HG02610 (cell line): ENCODE results near the gene PACS1.
A peak's percentile ranks its signal among the peaks of the same experiment; 100 is the strongest.

Experiments used
- ATAC-seq: cut with Tn5 transposase; IDR thresholded peaks from one replicate; pipeline ENCODE4 v1.9.1; 2021; ENCODE audit warnings: mild to moderate bottlenecking, moderate library complexity; ENCODE audit not compliant: unreplicated experiment

PACS1 gene

DNA sequence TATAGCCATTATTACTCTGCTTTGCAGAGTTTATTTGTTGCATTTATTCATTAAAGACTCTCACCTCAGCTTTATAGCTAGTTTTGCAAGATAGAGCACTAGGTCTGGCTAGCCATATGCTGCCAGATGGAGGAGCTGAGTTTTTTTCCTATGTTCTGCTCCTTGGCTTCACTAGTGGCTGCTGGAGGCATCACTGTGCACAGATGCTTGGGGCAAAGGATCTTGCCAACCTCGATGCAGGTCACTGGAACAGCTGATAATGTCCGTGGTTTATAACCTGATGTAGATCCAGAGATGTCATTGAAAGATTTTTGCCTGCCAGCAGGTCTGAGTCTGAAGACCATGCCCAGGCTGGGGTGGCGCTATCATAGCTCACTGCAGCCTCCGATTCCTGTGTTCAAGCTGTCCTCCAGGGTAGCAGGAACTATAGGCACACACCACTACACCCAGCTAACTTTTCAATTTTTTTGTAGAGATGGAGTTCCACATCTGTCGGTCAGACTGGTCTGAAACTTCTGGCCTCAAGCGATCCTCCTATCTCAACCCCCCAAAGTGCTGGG lies 63.2 kb downstream of the PACS1 start:
- ATAC-seq, result no peak

DNA sequence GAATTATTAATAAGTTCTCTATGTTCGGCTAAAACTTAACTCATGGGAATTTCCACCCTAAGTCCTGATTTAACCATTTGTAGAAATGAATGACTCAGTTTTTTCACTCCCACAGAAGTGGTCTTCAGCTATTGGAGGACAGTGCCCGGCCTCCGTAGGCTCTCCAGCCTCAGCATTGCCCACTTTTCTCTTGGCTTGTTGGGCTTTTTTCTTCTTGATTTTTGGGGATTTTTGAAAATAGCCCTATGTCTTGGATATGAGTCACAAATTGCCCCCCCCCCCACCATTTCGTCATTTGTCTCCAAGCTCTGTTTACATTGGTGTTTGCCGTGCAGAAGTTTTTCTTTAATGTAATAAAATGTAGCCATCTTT lies 66.7 kb downstream of the PACS1 start:
- ATAC-seq, result no peak

- no peak for ATAC-seq
Measured at GRCh38 chr11:66139817-66140404, 69.8 kb downstream of the PACS1 start.

DNA sequence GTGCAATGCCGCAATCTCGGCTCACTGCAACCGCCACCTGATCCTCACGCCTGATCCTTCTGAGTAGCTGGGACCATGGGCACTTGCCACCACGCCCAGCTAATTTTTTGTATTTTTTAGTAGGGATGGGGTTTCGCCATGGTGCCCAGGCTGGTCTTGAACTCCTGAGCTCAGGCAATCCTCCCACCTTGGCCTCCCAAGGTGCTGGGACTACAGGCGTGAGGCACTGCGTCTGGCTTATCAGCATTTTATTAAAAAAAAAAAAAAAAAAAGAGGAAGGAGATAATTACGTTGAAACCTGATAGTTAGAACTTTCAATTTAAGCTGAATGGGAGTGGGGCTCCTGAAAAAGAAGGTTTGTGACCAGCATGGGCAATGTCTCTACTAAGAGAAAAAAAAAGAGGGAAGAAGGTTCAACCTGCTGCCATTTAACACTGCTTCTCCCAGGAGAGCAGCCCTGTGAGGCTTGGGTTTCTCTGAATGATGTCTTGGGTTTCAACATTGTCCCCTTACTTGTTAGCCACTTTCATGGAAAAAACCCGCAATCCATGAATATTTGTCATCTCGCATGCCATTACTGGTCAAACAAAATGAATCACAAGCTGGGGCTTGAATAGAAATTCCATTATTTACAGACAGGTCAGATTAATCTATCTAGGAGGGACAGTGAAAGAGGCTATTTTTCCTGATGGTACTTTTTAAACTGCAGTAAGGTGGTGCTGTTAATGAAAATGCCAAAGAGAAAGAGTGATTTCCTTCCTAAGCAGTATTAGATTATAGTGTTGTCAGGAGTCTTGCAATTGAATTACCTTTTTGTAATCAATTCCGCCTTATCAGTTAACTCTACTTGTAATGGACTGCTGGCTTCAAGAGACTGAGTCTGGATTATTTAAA lies 72.5 kb downstream of the PACS1 start:
- no peak for ATAC-seq

DNA sequence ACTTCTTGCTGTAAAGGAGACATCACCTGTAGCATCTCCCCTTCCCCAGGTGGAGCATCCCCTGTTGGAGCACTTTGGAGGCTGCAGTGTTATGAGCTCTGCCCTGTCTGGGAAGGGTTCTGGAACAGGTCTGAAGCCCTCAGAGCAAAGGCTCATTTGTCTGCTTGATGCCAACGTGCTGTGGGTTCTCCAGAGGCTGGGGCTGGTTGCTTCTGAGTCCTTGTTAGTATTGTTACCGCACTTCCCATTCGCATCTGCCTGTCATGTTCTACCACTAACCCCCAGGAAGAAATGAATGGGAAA lies 73.1 kb downstream of the PACS1 start:
- no peak for ATAC-seq

DNA sequence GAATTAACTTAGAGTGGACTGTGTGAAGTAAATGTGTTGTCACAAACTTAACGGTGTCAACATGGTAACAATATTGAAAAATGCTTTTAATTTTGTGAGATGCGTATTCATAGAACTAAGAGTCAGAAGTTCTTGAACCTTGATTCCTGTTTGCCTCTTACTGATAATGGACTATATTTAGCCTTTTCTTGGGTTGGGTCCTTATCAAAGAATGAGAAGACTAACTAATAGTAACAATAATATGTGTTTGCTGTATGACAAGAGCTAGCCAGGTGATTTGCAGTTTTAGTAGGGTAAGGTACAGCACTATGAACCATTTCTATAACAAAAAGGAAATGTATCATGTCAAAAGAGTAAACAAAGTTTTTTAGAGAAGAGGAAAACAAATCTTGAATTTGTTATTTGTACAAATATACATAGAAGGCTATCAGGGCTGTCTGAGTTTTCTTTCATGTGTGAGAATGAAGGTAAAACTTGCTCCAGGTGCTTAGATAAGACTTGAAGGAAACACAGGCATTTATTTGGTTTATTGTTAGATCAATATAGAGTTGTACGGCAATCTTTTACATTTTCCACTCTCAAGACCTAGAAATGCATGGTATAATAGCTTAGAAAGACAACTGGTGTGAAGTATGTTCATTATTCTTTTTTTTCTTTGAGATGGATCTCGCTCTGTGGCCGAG lies 74.1 kb downstream of the PACS1 start:
- no peak for ATAC-seq

DNA sequence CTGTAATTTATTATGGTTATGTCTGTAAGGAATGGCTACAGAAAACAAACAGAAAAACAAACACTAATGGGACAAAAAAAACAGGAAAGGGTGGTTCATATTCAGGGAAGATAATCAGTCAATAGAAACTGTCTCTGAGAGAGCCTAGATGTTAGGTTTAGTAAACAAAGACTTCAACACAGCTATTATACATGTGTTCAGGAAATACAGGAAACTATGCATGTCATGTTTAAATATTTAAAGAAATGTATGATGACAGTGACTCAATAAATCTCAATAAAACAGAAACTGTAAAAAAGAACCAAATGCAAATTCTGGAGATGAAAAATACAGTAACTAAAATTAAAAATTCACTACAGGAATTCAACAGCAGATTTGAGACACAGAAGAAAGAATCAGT lies 76.0 kb downstream of the PACS1 start:
- ATAC-seq, result no peak

GRCh38 chr11:66146940-66147339 lies 76.9 kb downstream of the PACS1 start:
- no peak for ATAC-seq

- ATAC-seq, result no peak
Measured at GRCh38 chr11:66150140-66150539, 80.1 kb downstream of the PACS1 start.

DNA sequence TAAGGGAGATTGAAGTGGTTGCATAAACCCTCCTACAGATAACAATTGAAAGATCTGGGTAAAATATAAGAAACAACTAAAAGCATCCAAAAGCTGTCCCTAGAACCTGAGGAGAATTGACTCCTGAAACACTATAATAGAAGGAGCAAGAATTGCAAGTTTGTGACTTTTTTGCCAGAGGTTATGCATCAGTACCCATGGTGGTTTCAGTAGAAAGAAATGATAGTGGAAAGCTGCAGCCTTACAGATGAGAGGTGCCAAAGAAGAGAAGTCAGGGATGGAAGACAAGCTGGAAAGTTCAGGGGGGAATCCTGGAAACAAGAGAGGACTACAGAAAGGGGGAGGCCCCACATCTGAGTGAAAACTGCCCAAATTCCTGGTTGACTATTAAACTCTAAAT lies 80.7 kb downstream of the PACS1 start:
- ATAC-seq, result no peak

GRCh38 chr11:66151273-66151672 lies 81.2 kb downstream of the PACS1 start:
- ATAC-seq, result no peak

DNA sequence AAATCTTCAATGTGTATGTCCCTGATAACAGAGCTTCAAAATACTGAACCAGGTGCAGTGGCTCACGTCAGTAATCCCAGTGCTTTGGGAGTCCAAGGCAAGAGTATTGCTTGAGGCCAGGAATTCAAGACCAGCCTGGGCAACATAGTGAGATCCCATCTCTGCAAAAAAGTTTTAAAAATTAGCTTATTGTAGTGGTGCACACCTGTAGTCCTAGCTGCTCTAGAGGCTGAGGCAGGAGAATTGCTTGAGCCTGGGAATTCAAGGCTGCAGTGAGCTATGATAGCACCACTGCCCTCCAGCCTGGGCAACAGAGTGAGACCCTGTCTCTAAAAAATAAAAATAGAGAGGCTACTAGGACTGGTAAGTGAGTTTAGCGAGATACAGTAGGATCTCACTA lies 84.0 kb downstream of the PACS1 start:
- no peak for ATAC-seq

DNA sequence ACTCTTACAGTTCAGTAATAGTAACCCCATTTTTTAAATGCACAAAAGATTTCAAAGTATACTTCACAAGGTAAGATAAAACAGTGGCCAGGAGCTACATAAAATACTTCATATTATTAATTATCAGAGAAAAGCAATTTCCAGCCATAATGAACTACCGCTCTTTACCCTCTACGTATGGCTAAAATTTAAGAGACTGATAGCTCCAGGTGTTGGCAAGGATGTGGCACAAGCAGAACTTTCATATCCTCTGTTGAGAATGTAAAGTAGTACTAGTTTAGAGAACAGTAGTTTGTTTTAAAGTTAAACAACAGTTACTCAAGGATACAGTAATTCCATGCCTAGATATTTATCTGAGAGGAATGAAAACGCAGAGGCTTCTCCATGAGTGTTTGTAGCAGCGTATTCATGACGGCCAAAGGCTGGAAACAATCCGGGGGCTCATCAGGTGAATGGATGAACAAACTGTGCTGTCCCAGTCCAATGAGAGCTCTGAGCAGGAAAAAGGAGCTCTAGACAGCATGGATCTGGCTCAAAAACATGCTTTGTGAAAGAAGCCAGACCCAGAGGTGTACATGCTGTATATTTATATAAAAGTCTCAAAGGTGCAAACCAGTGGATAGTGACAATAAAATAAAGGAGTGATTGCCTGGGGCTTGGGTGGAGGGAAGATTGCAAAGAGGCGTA lies 85.5 kb downstream of the PACS1 start:
- ATAC-seq, result no peak

DNA sequence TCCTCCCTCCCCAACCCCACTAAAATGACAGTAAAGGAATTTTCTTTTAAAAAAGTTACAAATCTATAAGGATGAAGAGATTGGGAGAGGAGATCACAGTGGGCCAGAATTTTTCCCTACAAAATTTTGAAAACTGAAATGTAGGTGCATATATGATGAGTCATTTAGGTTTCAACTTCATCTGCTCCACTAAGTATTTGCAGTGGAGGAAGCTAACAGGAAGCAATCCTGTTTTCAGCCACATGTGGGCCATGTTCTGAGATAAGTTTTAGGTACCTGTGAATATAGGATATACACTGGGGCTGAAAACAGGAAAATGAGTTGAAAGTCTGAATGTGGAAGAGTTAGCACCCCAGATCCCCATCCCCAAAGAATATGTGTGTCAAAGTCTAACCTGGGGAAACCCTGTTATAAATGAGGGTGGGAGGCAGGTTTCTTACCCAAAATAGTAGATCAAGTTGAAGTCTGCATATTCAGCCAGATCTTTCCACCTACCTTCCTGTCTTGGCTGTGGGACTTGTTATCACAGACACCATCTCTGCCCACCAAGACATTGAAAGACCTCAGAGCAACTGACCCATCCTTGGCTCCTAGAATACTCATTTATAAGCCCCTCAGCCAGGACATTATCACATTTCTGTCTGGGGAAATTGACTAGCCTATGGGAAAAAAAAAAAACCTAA lies 87.3 kb downstream of the PACS1 start:
- ATAC-seq, result peak; percentile 68

DNA sequence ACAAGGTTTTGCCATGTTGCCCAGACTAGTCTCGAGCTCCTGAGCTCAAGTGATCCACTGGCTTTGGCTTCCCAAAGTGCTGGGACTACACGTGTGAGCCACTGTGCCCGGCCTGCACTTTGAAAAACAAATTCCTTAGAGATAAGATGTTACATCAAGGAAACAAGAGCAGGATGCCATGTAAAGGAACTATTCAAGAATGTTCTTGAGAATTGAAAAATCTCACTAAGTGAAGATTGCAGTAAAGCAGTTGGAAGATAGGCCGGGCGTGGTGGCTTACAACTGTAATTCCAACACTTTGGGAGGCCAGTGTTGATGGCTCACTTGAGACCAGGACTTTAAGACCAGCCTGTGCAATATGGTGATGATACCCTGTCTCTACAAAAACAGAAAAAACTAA lies 88.1 kb downstream of the PACS1 start:
- no peak for ATAC-seq

- ATAC-seq, result no peak
Measured at GRCh38 chr11:66159324-66159984, 89.4 kb downstream of the PACS1 start.

DNA sequence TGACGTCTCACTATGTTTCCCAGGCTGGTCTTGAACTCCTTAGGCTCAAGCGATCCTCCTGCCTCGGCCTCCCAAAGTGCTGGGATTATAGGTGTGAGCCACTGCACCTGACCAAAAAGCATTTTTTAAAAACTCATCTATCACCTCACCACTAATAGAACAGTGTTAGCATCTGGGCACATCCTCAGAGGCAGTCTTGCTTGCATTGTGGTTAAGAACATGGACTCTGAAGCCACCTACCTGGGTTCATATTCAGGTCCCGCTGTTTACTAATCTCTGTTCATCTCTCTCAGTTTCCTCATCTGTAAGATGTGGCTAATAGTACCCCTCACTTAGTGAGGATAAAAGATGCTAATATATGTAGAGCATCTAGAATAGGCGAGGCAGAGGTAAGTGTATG lies 90.6 kb downstream of the PACS1 start:
- no peak for ATAC-seq

- ATAC-seq, result no peak
Measured at GRCh38 chr11:66168289-66168688, 98.2 kb downstream of the PACS1 start.

DNA sequence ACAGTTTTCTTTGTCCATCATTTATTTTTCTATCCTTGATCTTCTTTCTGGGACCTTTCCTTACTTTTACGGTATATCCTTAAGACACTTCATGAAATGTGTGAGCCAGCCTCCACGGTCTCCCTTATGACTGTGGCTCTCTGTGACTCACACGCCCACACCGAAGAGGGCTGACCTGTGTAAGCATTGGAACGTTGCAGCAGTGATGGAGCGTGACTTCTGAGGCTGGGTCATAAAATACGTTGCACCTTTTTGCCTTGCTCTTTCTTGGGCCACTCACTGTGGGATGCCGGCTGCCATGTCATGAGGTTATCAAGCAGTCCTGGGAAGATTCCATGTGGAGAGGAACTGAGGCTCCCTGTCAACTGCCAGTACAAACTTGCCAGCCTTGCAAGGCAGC lies 102.1 kb downstream of the PACS1 start:
- no peak for ATAC-seq

DNA sequence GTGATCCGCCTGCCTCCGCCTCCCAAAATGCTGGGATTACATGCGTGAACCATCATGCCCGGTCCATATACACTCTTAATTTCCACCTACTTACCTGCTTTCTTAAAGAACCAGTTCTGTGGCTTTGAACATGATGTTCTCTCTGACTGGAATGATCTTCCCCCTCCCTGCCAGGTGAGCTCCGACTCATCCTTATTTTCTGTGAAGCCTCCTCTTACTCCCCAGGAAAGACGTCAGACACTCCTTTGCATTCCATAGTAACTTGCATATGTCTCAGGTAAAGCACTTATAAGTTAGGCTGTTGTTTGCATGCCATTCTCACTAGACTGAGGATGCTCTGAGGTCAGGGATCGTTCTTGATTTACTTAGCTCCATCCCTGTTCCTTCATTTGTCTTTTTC lies 106.6 kb downstream of the PACS1 start:
- ATAC-seq, result no peak
